ENCODE data around the gene C9orf85. TPM values are rescaled to one million over a fixed set of nuclear protein-coding genes. Genes with fewer than 3 reads are reported as not detected.
"Not testable (repeated sequence)": the region's sequence is repeated elsewhere in the genome, so short reads cannot be mapped to it uniquely, and the experiment has no call there.

C9orf85 gene
- total and polyA plus RNA-seq, 9 donors = 8.6 to 18.2 (median 11.5) TPM

DNA sequence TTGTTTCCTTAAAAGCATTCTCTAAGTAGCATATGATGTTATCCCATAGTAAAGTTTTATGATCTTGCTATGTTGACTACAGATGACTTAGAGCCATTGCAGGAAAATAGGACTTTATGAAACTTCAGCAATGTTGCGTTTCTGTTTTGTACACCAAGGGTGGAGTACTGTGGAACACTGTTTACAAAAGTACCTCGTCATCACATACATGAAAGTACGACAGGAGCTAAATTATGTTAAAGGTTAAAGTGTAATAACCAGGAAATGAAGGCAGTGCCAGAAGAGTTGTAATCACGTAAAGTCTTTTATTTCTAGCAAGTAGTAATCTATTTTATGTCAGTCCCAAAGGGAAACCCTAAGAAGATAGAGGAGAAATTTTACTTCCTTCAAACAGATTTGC, 50.9 kb downstream of the C9orf85 start:
- Histone ChIP-seq H3K27me3 (no peaks in the 10 kb centered on the region), H3K36me3 (no peaks in the 10 kb centered on the region), H3K4me1 (ENCODE audit: insufficient read depth) (no peaks in the 10 kb centered on the region), H3K4me3 (no peak overlapping the region), H3K27ac (no peak overlapping the region), H3K9me3 (no peaks in the 10 kb centered on the region)
- intact Hi-C loops (cut with DNase I) = no loop called here
- WGBS, 3 donors = 81 to 89% (median 87%) methylated on average over 4 of the region's 4 CpGs
- TF ChIP-seq POLR2A (IDR thresholded peaks at IDR 0.05) (no peak), EP300 (IDR thresholded peaks at IDR 0.05) (no peak)
- TF ChIP-seq, protein P1, sequence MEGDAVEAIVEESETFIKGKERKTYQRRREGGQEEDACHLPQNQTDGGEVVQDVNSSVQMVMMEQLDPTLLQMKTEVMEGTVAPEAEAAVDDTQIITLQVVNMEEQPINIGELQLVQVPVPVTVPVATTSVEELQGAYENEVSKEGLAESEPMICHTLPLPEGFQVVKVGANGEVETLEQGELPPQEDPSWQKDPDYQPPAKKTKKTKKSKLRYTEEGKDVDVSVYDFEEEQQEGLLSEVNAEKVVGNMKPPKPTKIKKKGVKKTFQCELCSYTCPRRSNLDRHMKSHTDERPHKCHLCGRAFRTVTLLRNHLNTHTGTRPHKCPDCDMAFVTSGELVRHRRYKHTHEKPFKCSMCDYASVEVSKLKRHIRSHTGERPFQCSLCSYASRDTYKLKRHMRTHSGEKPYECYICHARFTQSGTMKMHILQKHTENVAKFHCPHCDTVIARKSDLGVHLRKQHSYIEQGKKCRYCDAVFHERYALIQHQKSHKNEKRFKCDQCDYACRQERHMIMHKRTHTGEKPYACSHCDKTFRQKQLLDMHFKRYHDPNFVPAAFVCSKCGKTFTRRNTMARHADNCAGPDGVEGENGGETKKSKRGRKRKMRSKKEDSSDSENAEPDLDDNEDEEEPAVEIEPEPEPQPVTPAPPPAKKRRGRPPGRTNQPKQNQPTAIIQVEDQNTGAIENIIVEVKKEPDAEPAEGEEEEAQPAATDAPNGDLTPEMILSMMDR (IDR thresholded peaks at IDR 0.05) = no peak
- DNase-seq = no peak

DNA sequence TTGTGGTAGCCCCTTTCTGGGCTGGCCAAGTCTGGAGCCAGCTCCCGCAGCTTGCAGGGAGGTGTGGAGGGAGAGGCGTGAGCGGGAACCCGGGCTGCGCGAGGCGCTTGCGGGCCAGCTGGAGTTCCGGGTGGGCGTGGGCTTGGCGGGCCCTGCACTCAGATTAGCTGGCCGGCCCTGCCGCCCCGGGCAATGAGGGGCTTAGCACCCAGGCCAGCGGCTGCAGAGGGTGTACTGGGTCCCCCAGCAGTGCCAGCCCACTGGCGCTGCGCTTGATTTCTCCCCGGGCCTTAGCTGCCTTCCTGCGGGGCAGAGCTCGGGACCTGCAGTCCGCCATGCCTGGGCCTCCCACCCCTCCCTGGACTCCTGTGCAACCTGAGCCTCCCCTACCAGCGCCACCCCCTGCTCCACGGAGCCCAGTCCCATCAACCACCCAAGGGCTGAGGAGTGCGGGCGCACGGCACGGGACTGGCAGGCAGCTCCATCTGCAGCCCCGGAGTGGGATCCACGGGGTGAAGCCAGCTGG, 52.1 kb downstream of the C9orf85 start:
- H3K27ac ChIP-seq; intact Hi-C loops (cut with DNase I); H3K36me3 ChIP-seq; H3K9me3 ChIP-seq; DNase-seq; H3K4me3 ChIP-seq; H3K27me3 ChIP-seq; H3K4me1 ChIP-seq (ENCODE audit: insufficient read depth): not testable (repeated sequence)
- 91 to 96% (median 92%) methylated on average over 27 to 29 of the region's 29 CpGs for WGBS, 3 donors

DNA sequence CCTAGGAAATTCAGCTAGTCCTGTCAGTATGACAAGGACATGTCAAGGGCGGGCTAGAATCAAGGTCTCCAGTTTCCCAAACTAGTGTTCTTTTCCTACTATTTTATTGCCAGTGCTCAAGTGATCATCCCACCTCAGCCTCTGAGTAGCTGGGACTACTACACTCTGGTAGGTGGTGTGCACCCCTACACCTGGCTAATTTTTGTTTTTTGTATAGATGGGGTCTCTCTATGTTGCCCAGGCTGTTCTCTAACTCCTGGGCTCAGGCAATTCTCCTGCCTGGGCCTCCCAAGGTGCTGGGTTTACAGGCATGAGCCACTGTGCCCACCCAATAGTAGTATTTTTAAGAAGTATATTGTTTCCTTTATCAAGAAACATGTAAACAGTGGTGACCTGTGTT, 54.0 kb downstream of the C9orf85 start:
- H3K36me3 ChIP-seq = no peaks in the 10 kb centered on the region
- no peak for DNase-seq
- intact Hi-C loops (cut with DNase I) = no loop called here
- H3K9me3 ChIP-seq = no peaks in the 10 kb centered on the region
- H3K4me3 ChIP-seq = no peak overlapping the region
- TF ChIP-seq EP300 (IDR thresholded peaks at IDR 0.05) = no peak
- TF ChIP-seq, protein P1 (IDR thresholded peaks at IDR 0.05) = no peak
- no peak for TF ChIP-seq POLR2A (IDR thresholded peaks at IDR 0.05)
- WGBS, 3 donors = 95 to 100% (median 100%) methylated on average over 1 of the region's 1 CpG
- no peak overlapping the region for H3K27ac ChIP-seq
- no peaks in the 10 kb centered on the region for H3K4me1 ChIP-seq (ENCODE audit: insufficient read depth)
- no peaks in the 10 kb centered on the region for H3K27me3 ChIP-seq

DNA sequence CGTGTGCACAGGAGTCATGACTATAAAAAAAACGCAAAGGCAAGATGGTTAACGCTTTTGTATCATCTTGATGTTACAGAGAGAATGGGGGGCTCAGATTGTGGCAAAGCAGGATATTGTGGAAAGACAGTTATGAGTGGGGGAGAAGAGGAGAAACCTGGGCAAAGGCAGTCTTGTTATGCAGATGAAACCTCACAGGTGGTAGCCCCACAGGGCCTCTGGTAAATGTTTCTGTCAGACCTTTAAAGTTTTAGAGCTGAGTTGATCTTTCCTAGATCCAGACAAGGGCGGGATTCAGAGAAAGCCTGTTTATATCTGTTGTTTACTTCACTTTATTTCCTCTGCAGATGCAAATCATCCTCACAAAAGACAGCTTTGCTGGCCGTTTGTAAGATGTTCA, 55.2 kb downstream of the C9orf85 start:
- DNase-seq = no peak
- Histone ChIP-seq H3K9me3 (no peaks in the 10 kb centered on the region), H3K27ac (no peak overlapping the region), H3K4me3 (no peak overlapping the region), H3K4me1 (ENCODE audit: insufficient read depth) (no peaks in the 10 kb centered on the region), H3K27me3 (no peaks in the 10 kb centered on the region), H3K36me3 (no peaks in the 10 kb centered on the region)
- WGBS, 3 donors = 69 to 73% (median 70%) methylated on average over 5 of the region's 5 CpGs
- no peak for TF ChIP-seq EP300 (IDR thresholded peaks at IDR 0.05)
- no peak for TF ChIP-seq POLR2A (IDR thresholded peaks at IDR 0.05)
- TF ChIP-seq, protein P1 (IDR thresholded peaks at IDR 0.05) = no peak
- intact Hi-C loops (cut with DNase I) = no loop called here

DNA sequence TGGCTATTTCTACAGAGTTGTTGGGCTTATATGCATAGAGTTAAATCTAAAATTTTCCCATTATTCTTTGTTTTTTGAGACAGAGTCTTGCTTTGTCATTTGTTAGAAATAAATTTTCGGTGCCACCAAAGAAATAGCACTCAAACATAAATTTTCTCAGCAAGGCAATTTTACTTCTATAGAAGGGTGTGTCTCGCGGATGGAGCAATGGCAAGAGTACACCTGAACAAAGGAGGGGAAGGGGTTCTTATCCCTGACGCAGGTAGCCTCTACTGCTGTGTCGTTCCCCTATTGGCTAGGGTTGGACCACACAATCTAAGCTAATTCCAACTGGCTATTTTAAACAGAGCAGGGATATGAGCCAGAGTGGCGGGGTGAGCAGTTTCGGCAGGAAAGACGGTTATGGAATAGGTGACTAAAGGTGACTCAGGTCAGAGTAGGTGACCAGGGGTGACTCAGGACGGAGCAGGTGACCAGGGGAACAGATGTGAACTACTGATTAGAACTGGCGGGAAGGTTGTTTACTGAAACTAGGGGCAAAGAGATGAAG, 57.2 kb downstream of the C9orf85 start:
- Histone ChIP-seq H3K4me3 (no peak overlapping the region), H3K4me1 (ENCODE audit: insufficient read depth) (no peaks in the 10 kb centered on the region), H3K27me3 (no peaks in the 10 kb centered on the region), H3K27ac (no peak overlapping the region), H3K9me3 (no peaks in the 10 kb centered on the region), H3K36me3 (no peaks in the 10 kb centered on the region)
- no peak for DNase-seq
- TF ChIP-seq POLR2A (IDR thresholded peaks at IDR 0.05) (no peak), EP300 (IDR thresholded peaks at IDR 0.05) (no peak)
- TF ChIP-seq, protein P1 (IDR thresholded peaks at IDR 0.05) = no peak
- WGBS, 3 donors = 87 to 88% (median 88%) methylated on average over 10 of the region's 10 CpGs
- intact Hi-C loops (cut with DNase I) = no loop called here
